Retinal pigment epithelial cell (primary cell): ENCODE measurements around the gene KIAA1549.
A peak's percentile ranks its signal among the peaks of the same experiment; 100 is the strongest.

ENCODE experiments used
- DNase-seq: peaks from one replicate; pipeline ENCODE4 v3.0.0-alpha.2; 2010; ENCODE audit warnings: low read depth
- H3K4me3 ChIP-seq: 2 replicates; pipeline ENCODE4 v1.5.1; 2011; ENCODE audit warnings: mild to moderate bottlenecking, low read length, control low read depth, moderate library complexity
- CTCF ChIP-seq: conservative IDR thresholded peaks from 2 replicates; pipeline ENCODE4 v1.5.1; 2011; ENCODE audit warnings: low read depth, low read length, control low read depth, inconsistent platforms

The KIAA1549 gene

GRCh38 chr7:138869353-138869752, 111.8 kb downstream of the KIAA1549 start:
- no peak for TF ChIP-seq CTCF

GRCh38 chr7:138868711-138869110, 112.5 kb downstream of the KIAA1549 start:
- no peak for DNase-seq
- H3K4me3 ChIP-seq = no peak overlapping the region
- no peak for TF ChIP-seq CTCF

More at GRCh38 chr7:138869353-138869752, 111.8 kb downstream of the KIAA1549 start:
- no peak overlapping the region for H3K4me3 ChIP-seq
- DNase-seq = no peak

GRCh38 chr7:138867744-138868143, 113.4 kb downstream of the KIAA1549 start:
- no peak for DNase-seq
- H3K4me3 ChIP-seq = no peak overlapping the region
- no peak for TF ChIP-seq CTCF

GRCh38 chr7:138866353-138866752, 114.8 kb downstream of the KIAA1549 start:
- no peak overlapping the region for H3K4me3 ChIP-seq
- no peak for DNase-seq
- TF ChIP-seq CTCF = no peak

GRCh38 chr7:138865843-138866242, 115.3 kb downstream of the KIAA1549 start:
- peak; percentile 60 for TF ChIP-seq CTCF
- DNase-seq = no peak
- H3K4me3 ChIP-seq = no peak overlapping the region

- no peak for TF ChIP-seq CTCF
- DNase-seq = peak; percentile 83
- no peak overlapping the region for H3K4me3 ChIP-seq
Observed at GRCh38 chr7:138864667-138865066, 116.5 kb downstream of the KIAA1549 start.

GRCh38 chr7:138863931-138864330, 117.3 kb downstream of the KIAA1549 start:
- TF ChIP-seq CTCF = no peak
- H3K4me3 ChIP-seq = no peak overlapping the region
- no peak for DNase-seq
